ENCODE measurements around the gene TMEM190. TPM values are rescaled to one million over a fixed set of nuclear protein-coding genes. Genes with fewer than 3 reads are reported as not detected.
"Not testable (repeated sequence)": the region's sequence is repeated elsewhere in the genome, so short reads cannot be mapped to it uniquely, and the experiment has no call there.

The TMEM190 gene
- total and polyA plus RNA-seq, 2 of the 8 experiments (the other 6 are each of a cell fraction or from before 2014, with no cell fraction given) = 1.6 TPM; not detected in 1

- not testable (repeated sequence) for H2BK20ac ChIP-seq (ENCODE audit: low read length); DNase-seq (ENCODE audit: low read depth in 1 of 2, low spot score in 2 of 2); H3K27me3 ChIP-seq (replicated peaks in 1 of 4; ENCODE audit: control insufficient read depth in 3 of 4, extremely low read depth in 1 of 4, insufficient read depth in 3 of 4, low read length in 3 of 4); H3K9ac ChIP-seq (replicated peaks in 1 of 4; ENCODE audit: extremely low read depth in 1 of 4, low read depth in 3 of 4, low read length in 3 of 4); H3K56ac ChIP-seq (replicated peaks; ENCODE audit: insufficient read length, low read depth, low read length); FAIRE-seq; H3K14ac ChIP-seq (ENCODE audit: insufficient read length); H3K23ac ChIP-seq (ENCODE audit: insufficient read length); H3K4ac ChIP-seq (replicated peaks; ENCODE audit: insufficient read length, low read depth, low read length); H3K27ac ChIP-seq (ENCODE audit: low read depth, low read length); H2BK120ac ChIP-seq (replicated peaks; ENCODE audit: low read depth, low read length); H2AFZ ChIP-seq (ENCODE audit: low read length); H4K8ac ChIP-seq (ENCODE audit: extremely low read depth, insufficient read depth, low read length); H3K4me3 ChIP-seq (ENCODE audit: extremely low read depth in 1 of 4, insufficient read depth in 2 of 4, low read depth in 3 of 4, low read length in 4 of 4); H2BK15ac ChIP-seq (ENCODE audit: low read length); H2BK12ac ChIP-seq (ENCODE audit: low read depth, low read length); H4K5ac ChIP-seq (ENCODE audit: insufficient read length, low read depth, low read length); H3K9me3 ChIP-seq (ENCODE audit: insufficient read depth in 2 of 2, low read depth in 1 of 2, low read length in 1 of 2)
- peaks cover 13% of the 10 kb centered on the region for H3K23me2 ChIP-seq (ENCODE audit: low read depth, low read length)
- WGBS, 2 experiments (ENCODE audit: extremely low coverage in 1 of 2, insufficient coverage in 1 of 2, insufficient read length in 1 of 2, insufficient replicate concordance in 2 of 2, low coverage in 1 of 2, low lambda C conversion rate in 2 of 2, missing lambda C conversion rate in 1 of 2) = 95% methylated on average over 8 of the region's 8 CpGs; no CpG with 5 or more reads in 1 of the 2 experiments
- H2BK5ac ChIP-seq (ENCODE audit: low read depth, low read length) = peak overlapping the region; percentile 97; the same call in 1 of the 2 replicates
- peak overlapping the region; percentile 95; the same call in 1 of the 2 replicates for H2AK5ac ChIP-seq (ENCODE audit: low read depth, low read length)
- POLR2A ChIA-PET (ENCODE audit: partially characterized antibody) = interaction anchor here (0.7 to 34.6 kb wide), 12 partner anchors 10 to 518 kb away, joined by 3 to 874 read pairs (median 4); partner anchors contain the start of genes HSPBP1, RPL28, TMEM238 and UBE2S
- H3K36me3 ChIP-seq (ENCODE audit: control insufficient read depth in 2 of 4, insufficient read depth in 4 of 4, low read length in 3 of 4) = peaks cover 8 to 26% (median 19%) of the 10 kb centered on the region in 4 experiments
- H3K79me1 ChIP-seq (ENCODE audit: low read depth, low read length) = peaks cover 15% of the 10 kb centered on the region
- 0 out of 2 replicates have a peak overlapping the region, but pooled peaks have one; percentile 99 for H3K18ac ChIP-seq (ENCODE audit: extremely low read depth, low read length)
- peak overlapping the region; percentile 100 for H4K91ac ChIP-seq (replicated peaks; ENCODE audit: insufficient read length, low read length)
- peaks cover 17 to 19% of the 10 kb centered on the region in 2 experiments for H4K20me1 ChIP-seq (replicated peaks in 1 of 2; ENCODE audit: control insufficient read depth in 1 of 2, insufficient read depth in 2 of 2, low read length in 2 of 2)
- peak overlapping the region in 1 of 2 experiments; percentile 99; a peak in 1 of 4 replicates for H3K4me2 ChIP-seq (ENCODE audit: insufficient read depth in 1 of 2, low read depth in 2 of 2, low read length in 2 of 2)
- CTCF ChIA-PET (ENCODE audit: partially characterized antibody) = interaction anchor here (0.6 to 2.1 kb wide), 4 partner anchors 9 to 95 kb away, joined by 3 to 7 read pairs (median 6); no protein-coding TSS in a partner anchor
- peaks cover 12 to 26% of the 10 kb centered on the region in 2 experiments for H3K79me2 ChIP-seq (ENCODE audit: control insufficient read depth in 1 of 2, insufficient read depth in 2 of 2, low read length in 2 of 2)
- H3K4me1 ChIP-seq (replicated peaks in 1 of 4; ENCODE audit: control insufficient read depth in 3 of 4, insufficient read depth in 4 of 4, low read length in 3 of 4) = peaks cover 0 to 20% (median 13%) of the 10 kb centered on the region in 4 experiments; a peak in 6 of 7 replicates
These were observed 32.6 kb downstream of the TMEM190 start for GRCh38 chr19:55409179-55409578.
